DOHH2 (cell line): ENCODE data around the gene LRGUK.

Source experiments
- EZH2phosphoT487 ChIP-seq: fragments of 200-600 bp; sonication (generic); IDR thresholded peaks from 2 replicates; pipeline ENCODE4 v1.6.1; 2017; ENCODE audit warnings: borderline replicate concordance, mild to moderate bottlenecking, antibody characterized with exemption, low read length, moderate library complexity, mixed read lengths
- TF ChIP-seq, protein P1 (sequence below): fragments of 200-600 bp; sonication (generic); IDR thresholded peaks from one replicate; pipeline ENCODE4 v1.5.1; 2014; ENCODE audit warnings: antibody characterized with exemption, mild to moderate bottlenecking, low read depth, low read length; ENCODE audit not compliant: poor library complexity, severe bottlenecking

DNA sequence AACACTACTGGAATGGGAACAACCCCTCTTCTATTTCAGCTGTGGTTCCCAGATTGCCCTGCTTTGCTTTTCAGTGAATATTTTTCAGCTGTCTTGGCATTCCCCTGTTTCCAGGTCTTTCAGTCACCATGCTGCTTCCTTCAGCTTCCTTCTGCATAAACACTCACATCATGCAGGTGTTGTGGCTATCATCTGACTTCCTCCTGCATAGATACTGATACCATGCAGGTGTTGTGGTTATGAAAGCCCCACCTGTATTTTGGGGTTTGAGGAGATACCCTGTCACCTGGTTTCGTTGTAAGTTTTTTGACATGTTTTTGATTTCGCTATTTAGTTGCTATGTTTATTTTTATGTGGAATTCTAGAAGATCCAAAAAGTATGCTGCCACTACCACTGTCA, 118.1 kb downstream of the LRGUK start:
- TF ChIP-seq, protein P1, sequence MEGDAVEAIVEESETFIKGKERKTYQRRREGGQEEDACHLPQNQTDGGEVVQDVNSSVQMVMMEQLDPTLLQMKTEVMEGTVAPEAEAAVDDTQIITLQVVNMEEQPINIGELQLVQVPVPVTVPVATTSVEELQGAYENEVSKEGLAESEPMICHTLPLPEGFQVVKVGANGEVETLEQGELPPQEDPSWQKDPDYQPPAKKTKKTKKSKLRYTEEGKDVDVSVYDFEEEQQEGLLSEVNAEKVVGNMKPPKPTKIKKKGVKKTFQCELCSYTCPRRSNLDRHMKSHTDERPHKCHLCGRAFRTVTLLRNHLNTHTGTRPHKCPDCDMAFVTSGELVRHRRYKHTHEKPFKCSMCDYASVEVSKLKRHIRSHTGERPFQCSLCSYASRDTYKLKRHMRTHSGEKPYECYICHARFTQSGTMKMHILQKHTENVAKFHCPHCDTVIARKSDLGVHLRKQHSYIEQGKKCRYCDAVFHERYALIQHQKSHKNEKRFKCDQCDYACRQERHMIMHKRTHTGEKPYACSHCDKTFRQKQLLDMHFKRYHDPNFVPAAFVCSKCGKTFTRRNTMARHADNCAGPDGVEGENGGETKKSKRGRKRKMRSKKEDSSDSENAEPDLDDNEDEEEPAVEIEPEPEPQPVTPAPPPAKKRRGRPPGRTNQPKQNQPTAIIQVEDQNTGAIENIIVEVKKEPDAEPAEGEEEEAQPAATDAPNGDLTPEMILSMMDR: no peak
- TF ChIP-seq EZH2phosphoT487: no peak
